Fibroblast of skin of scalp (primary cell): ENCODE data around the gene CEP85L.

Source experiments
- DNase-seq: peaks from one replicate; pipeline ENCODE4 v3.0.0-alpha.2; 2013

The CEP85L gene

DNA sequence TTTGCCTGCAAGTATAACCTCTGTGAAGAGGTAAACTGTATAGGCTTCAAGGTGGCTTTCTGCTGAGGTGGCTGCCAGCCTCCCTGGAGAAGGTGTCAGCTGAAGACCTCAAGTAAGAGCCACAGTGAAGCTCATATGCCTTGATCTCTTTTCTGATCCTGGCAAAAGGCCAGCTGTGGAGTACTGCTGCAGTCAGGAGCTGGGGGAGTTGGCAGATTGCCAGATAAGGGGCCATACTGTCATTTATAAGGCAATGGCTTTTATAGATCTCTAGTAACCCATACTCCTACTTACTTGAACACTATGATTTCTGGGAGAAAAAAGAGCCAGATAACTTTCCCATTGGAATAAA is 8.8 kb upstream of the CEP85L start:
- no peak for DNase-seq

DNA sequence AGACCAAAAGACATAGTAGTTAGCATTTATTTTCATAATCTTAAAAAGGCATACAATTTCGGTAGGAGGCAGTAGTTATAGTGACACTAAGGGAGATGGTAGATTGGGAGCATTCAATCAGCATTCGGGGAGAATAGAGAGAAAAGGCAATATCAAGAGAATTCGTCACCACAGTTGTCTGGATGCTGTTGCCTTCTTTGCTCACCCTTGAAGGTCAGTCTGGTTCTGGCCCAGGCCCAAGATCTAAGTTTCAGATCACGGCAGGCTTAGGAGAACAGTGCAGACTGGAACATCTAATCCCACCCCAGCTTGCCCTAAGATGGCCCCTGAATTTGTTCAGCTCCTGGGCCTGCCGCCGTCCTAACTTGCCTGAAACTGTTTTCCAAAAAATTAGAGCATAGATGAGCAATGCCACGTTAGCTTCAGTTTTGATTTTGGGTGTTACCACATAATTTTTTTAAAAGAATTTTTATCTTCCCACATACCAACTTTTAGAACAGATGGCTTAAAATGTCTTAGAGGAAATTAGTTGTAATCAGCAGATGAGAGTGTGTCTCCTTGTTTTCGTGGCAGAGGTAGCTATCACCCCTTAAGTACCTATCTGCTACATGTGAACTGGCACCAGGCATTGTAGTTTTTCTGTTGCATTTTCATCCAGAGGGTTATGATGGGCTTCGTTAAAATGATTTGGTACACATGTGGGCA is 8.3 kb upstream of the CEP85L start:
- DNase-seq: no peak

DNA sequence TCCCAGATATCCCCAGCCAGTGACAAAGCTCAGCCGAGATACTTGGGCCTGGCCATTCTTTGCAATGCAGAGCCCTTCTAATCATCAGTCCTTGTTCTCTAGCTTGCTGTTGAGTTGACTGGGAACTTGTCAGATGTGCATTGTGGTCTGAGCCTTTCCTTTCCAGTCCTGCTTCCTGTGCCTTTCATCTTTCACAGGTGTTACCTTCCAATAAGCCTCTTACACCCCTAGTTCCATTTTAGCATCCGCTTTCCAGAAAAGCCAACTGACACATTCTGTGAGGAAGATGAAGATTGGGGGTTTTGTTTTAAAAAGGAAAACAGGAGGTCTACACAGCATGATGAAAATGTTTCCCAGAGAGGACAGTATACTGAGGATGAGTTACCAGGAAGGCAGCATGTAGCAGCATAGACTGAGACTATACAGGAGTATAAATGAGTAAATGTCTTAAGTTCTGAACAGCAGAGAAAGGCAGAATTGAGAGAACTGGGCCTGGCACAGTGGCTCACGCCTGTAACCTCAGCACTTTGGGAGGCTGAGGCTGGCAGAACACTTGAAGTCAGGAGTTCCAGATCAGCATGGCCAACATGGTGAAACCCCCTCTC is 5.6 kb upstream of the CEP85L start:
- no peak for DNase-seq

DNA sequence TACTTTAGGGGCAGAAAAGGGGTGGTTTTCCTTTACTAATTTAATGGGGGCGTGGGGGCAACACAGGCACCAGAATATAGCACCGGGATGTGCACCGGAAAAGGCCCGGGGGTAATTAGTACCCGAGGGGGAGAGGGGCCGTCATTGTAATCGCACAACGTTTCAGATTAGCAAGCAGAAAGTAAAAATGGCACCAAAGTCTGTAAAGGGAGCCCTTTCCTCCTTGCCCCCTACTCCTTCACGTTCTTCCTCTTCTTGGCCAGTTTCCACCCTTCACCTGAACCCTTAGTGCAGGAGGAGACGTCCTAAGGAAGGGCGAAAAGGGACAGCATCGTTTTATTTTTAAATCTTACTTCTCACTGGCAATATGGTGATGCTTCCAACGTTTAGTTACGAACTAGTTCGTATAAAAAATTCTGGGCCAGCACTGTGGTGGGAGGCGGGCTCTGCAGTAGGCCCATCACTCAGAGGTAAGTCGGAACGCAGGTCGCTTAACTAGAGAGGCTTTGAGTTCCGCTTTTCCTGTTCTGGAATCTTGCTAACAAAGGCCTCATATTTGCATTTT is 742 bp upstream of the CEP85L start:
- no peak for DNase-seq

DNA sequence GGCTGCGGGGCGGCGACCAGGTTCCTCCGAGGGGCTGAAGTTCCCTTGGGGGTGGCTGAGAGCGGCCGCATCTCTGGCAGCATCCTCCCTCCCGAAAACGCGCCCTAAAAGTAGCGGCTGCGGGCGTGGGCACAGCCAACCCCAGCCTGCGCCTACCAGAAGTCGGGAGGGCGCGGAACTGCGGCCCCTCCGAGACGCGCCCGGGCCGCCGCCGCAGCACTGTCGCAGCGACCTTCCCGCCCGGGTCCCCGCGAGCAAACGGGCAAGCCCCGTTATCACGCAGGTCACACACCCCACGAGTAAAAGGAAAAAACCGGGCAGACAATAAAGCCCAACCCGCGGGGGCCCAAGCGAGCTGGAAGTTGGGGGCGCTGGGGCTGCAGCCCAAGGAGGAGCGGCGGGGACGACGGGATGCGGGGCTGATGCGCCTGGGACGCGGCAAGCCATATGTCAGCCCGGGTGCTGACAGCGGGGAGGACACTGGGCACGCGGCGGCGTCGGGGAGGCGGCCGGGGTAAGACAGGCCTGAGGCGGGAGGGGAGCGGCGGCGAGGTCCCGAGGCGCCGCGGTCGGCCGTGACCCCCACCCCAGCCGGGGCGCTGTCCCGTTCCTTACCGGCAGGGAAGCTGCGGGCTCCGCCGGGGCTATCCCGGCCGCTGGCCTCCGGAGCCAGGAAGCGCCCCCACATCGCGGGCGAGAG is 659 bp downstream of the CEP85L start:
- DNase-seq: no peak

DNA sequence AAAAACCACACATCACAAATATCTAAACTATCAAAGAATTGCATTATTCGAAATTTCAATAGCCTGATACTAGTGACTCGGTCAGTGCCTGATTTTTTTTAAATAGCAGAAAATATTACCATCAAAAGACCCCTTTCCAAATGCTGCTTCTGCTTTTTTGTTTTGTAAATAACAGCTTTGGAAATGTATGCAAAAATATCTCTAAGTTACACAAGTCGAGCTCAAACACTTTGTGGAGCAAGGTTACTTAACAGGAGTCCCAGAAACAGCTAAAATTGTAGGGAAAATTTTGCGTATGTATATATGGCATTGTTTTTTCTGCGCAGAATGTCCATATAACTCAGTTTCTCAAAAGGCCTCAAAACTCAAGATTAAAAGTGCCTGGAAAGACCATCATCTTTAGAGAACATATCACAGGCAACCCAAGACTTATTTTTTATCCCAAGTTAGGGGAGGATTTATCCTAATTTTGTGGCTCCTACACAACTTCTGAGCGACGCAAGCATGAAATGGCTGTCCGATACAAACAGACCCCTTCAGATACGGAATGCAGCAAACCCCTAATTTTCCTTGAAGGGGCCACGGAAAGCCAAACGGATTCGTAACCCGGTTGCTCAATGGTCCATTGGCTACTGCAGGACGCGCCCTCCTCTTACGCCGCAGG is 1.3 kb downstream of the CEP85L start:
- peak; percentile 47 for DNase-seq

DNA sequence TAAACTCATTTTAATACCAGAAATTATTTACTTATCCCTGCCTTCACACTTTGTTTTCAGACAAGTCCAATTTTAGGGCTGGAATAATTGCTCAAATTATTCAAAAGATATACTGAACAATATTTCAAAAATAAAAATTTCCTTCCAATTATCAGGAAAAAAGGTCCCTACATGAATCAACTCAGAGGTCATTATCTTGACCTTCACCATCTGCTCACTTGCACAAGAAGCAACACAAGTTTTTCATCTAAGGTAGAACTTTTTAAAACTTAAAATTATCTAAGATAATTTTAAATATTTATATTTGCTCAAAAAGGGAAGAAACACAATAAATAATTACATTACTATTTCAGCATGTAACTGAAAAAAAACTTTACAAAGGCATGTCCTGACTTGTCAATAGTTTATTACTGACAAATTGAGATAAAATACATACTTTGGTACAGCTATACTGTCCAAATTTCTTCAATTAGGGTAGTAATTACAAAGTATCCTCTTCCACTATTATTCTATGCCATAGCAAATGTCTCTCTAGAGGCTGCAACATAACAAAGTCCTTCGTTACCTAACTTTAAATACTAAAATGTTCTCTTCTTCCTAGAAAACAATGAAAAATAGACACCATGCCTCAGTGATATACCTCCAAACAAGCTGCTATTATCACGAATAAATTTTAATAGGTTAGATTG is 2.4 kb downstream of the CEP85L start:
- DNase-seq: no peak

DNA sequence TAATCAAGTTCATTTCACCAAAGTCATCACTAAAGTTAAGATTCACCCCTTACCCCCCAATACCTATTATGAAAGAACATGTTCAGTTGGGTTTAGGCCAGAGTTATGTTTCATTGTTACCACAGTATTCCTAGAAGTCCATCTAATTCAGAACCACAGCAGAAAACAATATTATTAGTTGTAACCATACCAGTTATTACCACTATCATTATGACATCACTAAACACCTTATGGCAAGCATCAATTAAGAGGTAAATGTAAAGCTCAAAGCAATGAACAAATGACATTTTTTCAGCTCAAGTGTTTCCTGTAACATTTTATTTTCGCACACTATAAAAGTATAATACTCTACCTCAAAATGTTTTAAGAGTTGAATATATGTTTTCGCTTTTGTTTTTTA is 4.4 kb downstream of the CEP85L start:
- no peak for DNase-seq

DNA sequence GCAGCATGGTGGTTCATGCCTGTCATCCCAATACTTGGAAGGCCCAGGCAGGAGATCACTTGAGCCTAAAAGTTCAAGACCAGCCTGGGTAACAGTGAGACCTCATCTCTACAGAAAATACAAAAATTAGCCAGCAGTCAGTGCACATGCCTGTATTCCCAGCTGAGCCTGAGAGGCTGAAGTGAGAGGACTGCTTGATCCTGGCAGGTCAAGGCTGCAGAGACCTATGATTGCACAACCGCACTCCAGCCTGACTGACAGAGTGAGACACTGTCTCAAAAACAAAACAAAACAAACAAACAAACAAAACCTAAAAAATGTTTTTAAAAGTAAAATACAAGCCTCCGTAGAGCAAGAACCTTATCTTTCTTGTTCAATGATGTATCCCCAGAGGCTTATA is 6.0 kb downstream of the CEP85L start:
- no peak for DNase-seq

DNA sequence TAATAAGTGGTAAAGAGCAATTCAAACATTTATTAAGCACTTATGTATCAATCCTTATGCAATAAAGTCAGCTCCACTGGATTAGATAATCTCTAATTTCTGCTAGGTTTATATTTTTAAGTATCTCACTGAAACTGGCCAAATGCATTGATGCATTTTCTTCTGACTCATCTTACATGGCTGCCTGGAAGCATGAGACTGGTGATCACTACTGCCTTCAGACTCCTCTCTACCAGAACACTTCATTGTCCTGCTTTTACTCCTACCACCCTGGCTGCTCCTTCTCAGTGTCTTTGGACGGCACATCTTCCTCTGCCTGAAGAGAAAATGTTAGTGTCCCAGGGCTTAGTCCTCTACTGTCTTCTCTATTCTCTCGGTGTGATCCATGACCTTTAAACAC is 7.4 kb downstream of the CEP85L start:
- no peak for DNase-seq

DNA sequence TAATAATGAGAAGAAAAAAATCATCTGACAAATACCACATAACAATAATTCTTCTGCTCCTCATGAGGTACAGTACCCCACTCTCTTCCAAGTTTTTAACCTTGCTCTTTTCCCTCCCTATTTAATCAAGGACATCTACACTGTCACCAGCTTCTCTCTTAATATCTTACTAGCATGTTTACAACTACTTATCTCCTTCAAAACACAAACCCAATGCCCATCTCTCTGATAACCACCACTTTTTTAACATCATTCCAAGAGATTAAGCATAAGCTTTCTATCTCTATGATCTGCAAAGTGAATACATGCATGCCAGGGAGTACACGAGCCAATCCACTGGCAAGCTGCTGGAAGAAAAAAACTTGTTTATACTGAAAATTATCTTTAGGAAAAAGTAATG is 10.3 kb downstream of the CEP85L start:
- DNase-seq: no peak

DNA sequence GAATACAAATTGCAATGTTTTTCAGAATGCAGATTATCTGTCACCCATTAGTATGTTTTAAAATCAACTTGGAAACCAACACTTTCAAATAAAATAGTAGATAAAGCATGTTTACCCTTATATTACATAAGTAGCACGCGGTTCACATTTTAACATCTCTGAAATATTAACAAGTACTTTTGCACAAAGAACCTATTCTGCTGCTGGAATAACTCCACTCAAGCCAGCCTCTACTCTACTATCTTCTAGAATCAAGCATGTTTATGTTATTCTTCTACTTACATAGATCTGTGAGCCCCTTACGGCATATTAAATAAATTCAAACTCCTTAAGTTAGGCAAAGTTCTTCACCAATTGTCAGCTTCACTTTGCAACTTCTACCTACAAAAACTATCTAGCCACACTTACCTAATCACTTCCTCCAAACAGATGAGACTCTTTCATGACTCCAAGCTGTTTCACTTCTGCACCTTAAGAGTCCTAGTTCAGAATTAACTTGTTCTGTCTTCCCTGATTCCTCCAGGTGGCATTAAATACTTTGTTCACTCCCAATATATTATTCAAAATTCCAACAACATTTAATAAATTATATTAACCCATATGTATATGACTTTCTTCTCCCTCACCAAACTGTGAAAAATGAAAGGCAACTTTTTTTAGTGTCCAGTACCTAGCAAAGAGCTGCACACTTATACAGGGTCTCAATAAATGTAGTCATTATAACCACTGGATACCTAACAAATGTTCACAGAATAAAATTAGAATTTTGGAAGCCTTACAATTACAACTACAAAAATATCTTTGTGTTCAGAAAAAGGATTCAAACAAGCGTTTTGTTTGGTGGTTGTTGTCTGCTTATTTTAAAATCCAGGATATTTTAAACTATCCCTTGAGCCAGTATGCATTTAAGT is 12.1 kb downstream of the CEP85L start:
- DNase-seq: no peak

DNA sequence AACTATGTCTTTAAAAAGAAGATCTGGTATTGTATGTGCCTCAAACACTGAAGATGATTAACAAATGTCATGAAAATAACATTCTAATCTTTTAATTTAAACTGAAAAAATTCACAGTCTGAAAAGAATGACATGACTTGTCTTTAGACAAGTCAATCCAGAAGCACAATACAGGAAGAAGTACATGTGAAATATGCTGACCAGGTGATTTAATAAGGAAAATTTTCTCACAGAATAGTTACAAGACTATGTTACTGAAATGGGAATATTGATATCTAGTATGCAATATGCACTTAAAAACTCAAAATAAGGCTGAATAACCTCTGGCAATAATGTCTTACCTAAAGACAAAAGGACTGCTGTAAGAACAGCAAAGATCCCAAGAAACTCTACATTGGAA is 13.1 kb downstream of the CEP85L start:
- no peak for DNase-seq

DNA sequence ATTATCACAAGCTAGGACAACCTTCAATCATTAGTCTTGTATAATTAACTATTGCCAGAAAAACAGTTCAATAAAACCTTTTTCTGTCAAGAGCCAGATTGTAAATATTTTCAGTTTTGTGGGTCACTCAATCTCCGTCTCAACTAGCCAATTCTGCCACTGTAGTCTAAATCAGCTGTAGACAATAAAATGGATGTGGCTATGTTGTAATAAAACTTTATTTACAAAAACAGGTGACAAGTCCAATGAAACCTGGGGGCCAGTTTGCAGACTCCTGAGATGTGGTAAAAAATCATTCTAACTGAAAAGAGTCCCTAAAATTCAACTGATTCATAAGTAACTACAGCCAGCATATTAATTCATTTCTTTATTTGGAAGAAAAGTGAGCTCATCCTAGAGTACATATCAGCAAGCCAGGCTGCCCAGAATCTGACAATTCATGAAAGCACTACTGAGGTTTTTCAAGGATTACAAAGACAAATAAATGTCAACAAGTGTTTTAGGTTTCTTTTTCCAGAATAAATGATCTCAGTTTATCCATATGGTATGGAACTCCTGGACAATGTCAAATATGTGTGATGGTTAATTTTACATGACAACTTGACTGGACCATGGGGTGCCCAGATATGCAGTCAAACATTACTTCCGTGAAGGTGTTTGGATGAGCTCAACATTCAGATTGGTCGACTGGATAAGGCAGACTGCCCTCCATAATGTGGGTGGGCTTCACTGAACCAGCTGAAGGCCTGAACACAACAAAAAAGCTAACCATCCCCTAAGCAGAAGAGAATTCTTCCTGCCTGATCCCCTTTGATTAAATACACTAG is 15.3 kb downstream of the CEP85L start:
- no peak for DNase-seq

DNA sequence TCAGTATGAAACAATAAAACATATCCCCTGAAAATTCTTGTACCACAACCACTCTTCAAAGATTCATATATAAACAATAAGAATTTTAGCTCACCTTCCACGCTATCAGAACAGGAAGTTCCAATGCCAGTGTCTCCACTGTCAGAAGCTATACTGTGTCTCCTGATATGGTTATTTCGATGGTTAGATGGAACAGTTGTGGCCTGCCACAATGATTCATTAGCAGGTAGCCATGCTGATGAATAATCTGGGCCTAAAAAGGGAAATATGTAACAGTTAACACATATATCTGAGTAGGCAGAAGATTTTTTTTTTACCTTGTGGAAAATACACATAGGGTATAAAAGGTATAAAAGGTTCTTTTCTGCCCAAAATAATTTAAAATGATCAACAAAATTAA is 19.0 kb downstream of the CEP85L start:
- no peak for DNase-seq

DNA sequence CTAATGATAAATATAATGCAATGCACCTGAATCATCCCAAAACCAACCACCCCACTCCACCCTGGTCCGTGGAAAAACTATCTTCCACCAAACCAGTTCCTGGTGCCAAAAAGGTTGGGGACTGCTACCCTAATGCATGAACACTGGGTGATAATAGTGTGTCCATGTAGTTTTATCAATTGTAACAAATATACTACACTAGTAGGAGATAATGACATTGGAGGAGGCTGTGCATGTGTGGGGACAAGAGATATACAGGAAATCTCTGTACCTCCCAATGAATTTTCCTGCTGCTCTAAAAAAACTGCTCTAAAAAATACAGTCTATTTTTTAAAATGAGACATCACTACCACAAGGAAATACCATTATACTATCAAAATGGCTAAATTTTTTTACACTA is 20.5 kb downstream of the CEP85L start:
- DNase-seq: no peak

DNA sequence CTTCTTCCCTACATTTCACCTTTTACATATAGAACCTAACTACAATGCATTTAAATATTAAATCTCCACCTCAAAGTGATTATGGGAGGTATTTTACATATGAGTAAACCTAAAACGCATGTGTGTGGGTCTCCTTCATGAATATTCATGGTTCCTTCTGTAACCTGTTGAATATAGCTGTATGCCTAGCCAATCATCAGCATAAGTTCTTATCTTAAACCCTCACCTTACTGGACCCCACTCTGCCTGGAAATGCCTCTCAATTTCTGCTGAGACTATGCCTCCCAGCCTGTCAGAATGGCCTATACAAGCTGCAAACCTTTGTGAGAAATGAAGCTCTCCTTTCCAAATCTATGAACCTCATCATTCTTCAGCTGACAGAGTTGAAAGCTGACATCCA is 21.3 kb downstream of the CEP85L start:
- no peak for DNase-seq

DNA sequence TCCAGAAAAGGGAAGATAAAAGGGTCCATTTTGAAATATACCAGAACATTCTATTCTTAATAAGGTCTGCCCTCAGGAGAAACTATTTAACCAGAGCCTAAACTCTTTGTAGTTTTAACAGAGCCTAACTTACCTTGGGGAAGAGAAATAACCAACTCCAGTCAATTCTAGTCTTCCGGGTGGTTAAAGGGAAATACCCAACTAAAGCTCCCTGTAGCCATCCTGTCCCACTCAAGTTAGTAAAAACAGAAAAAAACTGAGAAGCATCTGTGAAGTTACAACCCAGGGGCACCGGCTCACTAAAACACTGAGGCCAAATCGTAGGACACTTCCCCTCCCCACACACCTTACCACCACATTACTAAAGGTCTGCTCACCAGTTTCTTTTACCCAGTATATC is 23.7 kb downstream of the CEP85L start:
- DNase-seq: no peak

DNA sequence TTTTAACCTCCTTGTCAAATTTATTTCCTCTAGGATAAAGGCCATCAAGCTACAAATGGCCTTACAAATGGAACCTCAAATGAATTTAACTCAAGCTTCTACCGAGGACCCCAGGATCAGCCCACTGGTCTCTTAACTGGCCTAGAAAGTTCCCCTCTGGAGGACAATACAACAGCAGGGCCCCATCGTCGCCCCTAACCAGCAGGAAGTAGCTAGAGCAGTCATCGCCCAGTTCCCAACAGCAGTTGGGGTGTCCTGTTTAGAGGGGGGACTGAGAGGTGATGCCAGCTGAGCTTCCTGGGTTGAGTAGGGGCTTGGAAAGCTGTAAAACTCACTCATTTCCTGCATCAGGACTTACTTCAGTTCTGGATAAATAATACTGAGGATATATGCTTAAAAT is 25.6 kb downstream of the CEP85L start:
- DNase-seq: no peak

DNA sequence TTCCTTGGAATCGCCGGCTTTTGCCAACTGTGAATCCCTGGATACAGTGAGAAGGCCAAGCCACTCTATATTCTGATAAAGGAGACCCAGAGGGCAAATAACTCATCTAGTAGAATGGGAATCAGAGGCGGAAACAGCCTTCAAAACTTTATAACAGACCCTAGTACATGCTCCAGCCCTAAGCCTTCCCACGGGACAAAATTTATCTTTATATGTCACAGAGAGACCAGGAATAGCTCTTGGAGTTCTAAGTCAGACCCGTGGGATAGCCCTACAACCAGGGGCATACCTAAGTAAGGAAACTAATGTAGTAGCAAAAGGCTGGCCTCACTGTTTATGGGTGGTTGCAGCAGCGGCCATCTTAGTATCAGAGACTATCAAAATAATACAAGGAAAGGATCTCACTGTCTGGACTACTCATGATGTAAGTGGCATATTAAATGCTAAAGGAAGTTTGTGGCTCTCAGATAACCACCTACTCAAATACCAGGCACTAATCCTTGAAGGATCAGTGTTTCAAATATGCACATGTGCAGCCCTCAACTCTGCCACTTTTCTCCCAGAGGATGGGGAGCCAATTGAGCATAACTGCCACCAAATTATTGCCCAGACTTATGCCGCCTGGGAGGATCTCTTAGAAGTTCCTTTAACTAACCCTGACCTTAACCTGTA is 29.5 kb downstream of the CEP85L start:
- no peak for DNase-seq
